Kidney glomerular epithelial cell (primary cell): ENCODE data around the gene TAS2R16.
"Not testable (repeated sequence)": the region's sequence is repeated elsewhere in the genome, so short reads cannot be mapped to it uniquely, and the experiment has no call there.

ENCODE experiments used
- DNase-seq: peaks from one replicate; lab custom pipeline; 2025; lab: John Stamatoyannopoulos, UW

The TAS2R16 gene

GRCh38 chr7:122972056-122972455 lies 23.4 kb downstream of the TAS2R16 start:
- no peak for DNase-seq

DNA sequence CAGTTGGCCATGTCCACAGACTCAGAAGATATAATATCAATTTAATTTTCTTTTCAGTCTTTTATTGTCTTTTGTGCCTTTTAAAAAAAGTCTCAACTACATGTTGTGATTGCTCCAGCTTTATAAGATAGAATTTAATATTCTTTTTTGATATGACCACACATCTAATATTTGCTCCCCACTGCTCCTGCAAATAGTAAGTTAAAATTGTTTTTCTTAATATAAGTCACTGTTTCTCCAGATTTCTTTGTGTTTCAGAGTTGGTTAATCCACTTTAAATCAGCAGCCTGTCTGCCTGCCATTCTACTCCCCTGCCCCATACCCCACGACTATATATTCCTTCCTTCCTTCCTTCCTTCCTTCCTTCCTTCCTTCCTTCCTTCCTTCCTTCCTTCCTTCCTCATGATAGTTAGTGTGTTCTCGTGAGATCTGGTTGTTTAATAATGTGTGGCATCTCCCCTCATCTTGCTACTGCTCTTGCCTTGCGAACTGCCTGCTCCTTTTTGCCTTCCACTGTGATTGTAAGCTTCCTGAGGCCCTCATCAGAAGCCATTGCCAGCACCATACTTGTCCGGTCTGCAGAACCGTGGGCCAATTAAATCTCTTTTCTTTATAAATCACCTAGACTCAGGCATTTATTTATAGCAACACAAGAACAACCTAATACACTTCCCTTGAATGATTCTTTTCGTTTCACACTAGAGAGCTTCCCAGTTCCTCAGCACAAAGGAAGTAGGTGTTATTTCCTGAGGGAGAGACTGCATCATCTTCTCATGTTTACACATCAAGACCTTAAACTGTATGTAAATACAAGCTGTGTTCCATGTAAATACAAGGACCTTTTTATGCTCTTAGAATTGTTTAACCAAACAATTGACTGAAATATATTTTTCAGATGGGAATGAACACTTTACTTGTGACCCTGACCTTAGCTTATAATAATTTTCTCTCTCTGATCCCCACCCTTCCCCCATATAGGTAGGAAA lies 24.5 kb downstream of the TAS2R16 start:
- no peak for DNase-seq

DNA sequence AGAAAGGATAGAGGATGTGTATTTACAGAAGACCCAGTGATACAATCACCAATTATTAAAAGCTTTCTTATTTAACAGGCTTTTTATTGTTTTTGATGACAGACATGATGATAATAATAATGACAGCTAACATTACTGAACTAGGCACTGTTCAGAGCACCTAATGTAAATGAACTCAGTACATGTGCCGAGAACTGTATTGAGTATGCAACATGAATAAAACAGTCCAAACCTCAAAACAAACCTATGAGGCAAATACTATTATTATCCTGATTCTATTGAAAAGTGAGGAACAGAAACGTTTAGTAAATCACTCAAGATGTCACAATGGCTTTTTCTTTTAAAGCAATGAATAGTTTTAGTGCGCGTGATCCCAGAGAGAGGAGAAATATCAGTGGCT lies 27.1 kb downstream of the TAS2R16 start:
- no peak for DNase-seq

DNA sequence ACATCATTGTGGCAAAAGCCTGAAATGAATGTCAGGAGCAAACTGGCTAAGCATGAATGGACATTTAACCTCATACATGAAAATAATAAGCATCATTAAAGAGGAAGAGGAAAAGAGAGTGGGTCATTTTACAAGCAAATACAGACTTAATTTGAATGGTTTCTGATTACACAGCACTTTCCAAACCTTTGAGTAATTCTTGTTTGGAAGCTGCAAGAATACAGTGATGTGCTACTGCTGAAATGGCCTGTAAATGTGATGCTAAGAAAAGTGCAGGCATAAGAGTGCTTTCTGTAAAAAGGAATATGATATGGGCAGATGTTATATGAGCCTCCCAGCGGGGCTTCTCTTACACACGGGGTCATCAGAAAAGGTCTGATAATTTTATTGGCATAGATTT lies 30.2 kb downstream of the TAS2R16 start:
- DNase-seq, result no peak

- not testable (repeated sequence) for DNase-seq
These were observed 41.8 kb downstream of the TAS2R16 start for GRCh38 chr7:122953678-122954077.

DNA sequence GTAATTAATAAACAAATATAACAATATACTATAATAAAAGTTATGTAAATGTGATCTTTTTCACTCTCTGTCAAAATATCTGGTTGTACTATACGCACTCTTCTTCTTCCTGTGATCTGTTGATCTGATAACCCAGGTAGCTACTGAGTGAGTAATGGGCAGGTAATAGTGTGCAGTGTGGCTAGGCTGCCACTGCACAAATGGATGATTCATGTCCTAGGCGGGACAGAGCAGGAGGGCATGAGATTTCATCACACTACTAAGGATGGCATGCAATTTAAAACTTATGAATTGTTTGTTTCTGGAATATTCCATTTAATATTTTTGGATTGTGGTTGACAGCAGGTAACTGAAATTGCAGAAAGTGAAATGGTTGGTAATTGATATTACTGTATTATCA lies 44.5 kb downstream of the TAS2R16 start:
- DNase-seq, result no peak

DNA sequence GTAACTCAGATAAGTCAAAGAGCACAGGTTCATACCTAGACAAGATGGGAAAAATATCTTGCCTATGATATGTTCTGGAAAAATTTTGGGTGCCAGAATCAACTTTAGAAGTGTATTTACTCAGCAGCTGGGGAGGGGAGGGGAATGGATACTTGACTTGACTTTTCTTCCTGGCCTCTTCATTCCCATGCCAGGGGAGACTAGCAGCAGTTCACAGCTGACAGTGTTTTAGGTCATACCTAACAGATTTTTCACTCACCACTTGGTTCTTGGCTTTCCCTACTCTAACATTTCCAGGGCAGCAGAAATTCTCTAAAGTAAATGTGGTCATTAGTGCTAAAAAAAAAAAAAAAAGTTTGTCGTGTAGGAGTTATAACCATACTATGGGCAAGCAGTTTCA lies 46.3 kb downstream of the TAS2R16 start:
- no peak for DNase-seq
